Endothelial cell of umbilical vein (primary cell): ENCODE data around the gene TSEN2. TPM values are rescaled to one million over a fixed set of nuclear protein-coding genes. Genes with fewer than 3 reads are reported as not detected.

Source experiments
- BruUV-seq: library from RNA; stranded (reverse); fragments of 400-500 nt; replicated peaks from 2 replicates; lab custom pipeline; 2021; lab: Mats Ljungman, UMichigan
- CTCF ChIA-PET: fragments of 300-600, 350-600 bp; sonication (Branson Sonifier 250); formaldehyde crosslinking; loops from one replicate; lab custom pipeline; 2021; ENCODE audit warnings: antibody characterized with exemption, inconsistent platforms; lab: Charles Lee
- POLR2A ChIA-PET: fragments of 300-600, 350-600 bp; sonication (Branson Sonifier 250); formaldehyde crosslinking; loops from one replicate; lab custom pipeline; 2021; ENCODE audit warnings: antibody characterized with exemption, inconsistent platforms; lab: Charles Lee
- DNase-seq: peaks from one replicate; pipeline ENCODE4 v3.0.0-alpha.2; 2011; ENCODE audit warnings: low read depth, low spot score
- FAIRE-seq: peaks from 2 replicates; lab custom pipeline; 2011; peaks lifted over from hg19 to GRCh38; lab: Jason Lieb, UNC
- H2AFZ ChIP-seq: 2 replicates; pipeline ENCODE4 v1.6.0; 2012; ENCODE audit warnings: low read depth, low read length, control low read depth, inconsistent platforms
- H3K27ac ChIP-seq: 2 replicates; pipeline ENCODE4 v1.5.1; 2011; ENCODE audit warnings: low read depth, mild to moderate bottlenecking, control low read depth, low read length, moderate library complexity; ENCODE audit not compliant: insufficient read depth
- H3K27me3 ChIP-seq, 2 experiments: 2 replicates each; pipeline versions ENCODE4 v1.6.0 to v1.6.1; 2011; ENCODE audit warnings: low read length in 2 of 2, mixed read lengths in 1 of 2; ENCODE audit not compliant: control insufficient read depth in 2 of 2, insufficient read depth in 2 of 2
- H3K36me3 ChIP-seq, 2 experiments: 2 replicates in 1 of 2; 3 replicates in 1 of 2; pipeline ENCODE4 v1.5.1; 2011; ENCODE audit warnings: low read length in 2 of 2, mild to moderate bottlenecking in 1 of 2, moderate library complexity in 1 of 2; ENCODE audit not compliant: control insufficient read depth in 2 of 2, insufficient read depth in 2 of 2; ENCODE audit errors: extremely low read depth in 1 of 2
- H3K4me1 ChIP-seq: 3 replicates; pipeline ENCODE4 v1.5.1; 2011; ENCODE audit warnings: mild to moderate bottlenecking, low read length; ENCODE audit not compliant: control insufficient read depth, insufficient read depth; ENCODE audit errors: extremely low read depth
- H3K4me2 ChIP-seq: 2 replicates; pipeline ENCODE4 v1.6.1; 2011; ENCODE audit warnings: low read length, control low read depth, mixed read lengths; ENCODE audit not compliant: insufficient read depth
- H3K4me3 ChIP-seq, 3 experiments: fragments of 200-600 bp in 1 of 3; sonication (generic), shearing (Covaris generic) in 1 of 3; replicated peaks in 1 of 3; 2 replicates each; pipeline ENCODE4 v1.5.1; 2011 to 2016; ENCODE audit warnings: control low read depth in 3 of 3, low read length in 3 of 3, mild to moderate bottlenecking in 2 of 3, inconsistent platforms in 1 of 3, low read depth in 1 of 3, moderate library complexity in 1 of 3; ENCODE audit not compliant: insufficient read depth in 1 of 3
- H3K79me2 ChIP-seq: 2 replicates; pipeline ENCODE4 v1.6.0; 2012; ENCODE audit warnings: low read length, inconsistent platforms; ENCODE audit not compliant: control insufficient read depth, insufficient read depth
- H3K9ac ChIP-seq: replicated peaks from 2 replicates; pipeline ENCODE3; 2011; ENCODE audit warnings: low read length, control low read depth; ENCODE audit not compliant: insufficient read depth; ENCODE audit errors: extremely low read depth
- H3K9me1 ChIP-seq: replicated peaks from 3 replicates; pipeline ENCODE4 v1.6.0; 2011; ENCODE audit warnings: mild to moderate bottlenecking, low read length; ENCODE audit not compliant: control insufficient read depth, insufficient read depth; ENCODE audit errors: extremely low read depth
- H3K9me3 ChIP-seq: replicated peaks from 2 replicates; pipeline ENCODE4 v1.5.1; 2012; ENCODE audit warnings: low read length, inconsistent platforms; ENCODE audit not compliant: control insufficient read depth, insufficient read depth
- H4K20me1 ChIP-seq: replicated peaks from 2 replicates; pipeline ENCODE3; 2011; ENCODE audit warnings: mild to moderate bottlenecking, low read length; ENCODE audit not compliant: control insufficient read depth, insufficient read depth; ENCODE audit errors: extremely low read depth
- EZH2 ChIP-seq: IDR thresholded peaks from 2 replicates; pipeline ENCODE4 v1.6.1; 2012; ENCODE audit warnings: borderline replicate concordance, low read depth, mild to moderate bottlenecking, moderate library complexity, low read length, inconsistent platforms; ENCODE audit not compliant: severe bottlenecking
- FOS ChIP-seq: IDR thresholded peaks from 2 replicates; pipeline ENCODE4 v1.6.1; 2011; ENCODE audit warnings: mild to moderate bottlenecking, low read length, moderate library complexity, borderline replicate concordance; ENCODE audit not compliant: insufficient read depth
- GATA2 ChIP-seq: IDR thresholded peaks from 2 replicates; pipeline ENCODE4 v1.7.0; 2011; ENCODE audit warnings: low read depth, mild to moderate bottlenecking, moderate library complexity, mixed read lengths, low read length; ENCODE audit not compliant: insufficient read length, insufficient read depth
- JUN ChIP-seq: IDR thresholded peaks from 2 replicates; pipeline ENCODE4 v1.6.1; 2011; ENCODE audit warnings: borderline replicate concordance, low read depth; ENCODE audit not compliant: insufficient read length, insufficient read depth
- MYC ChIP-seq: IDR thresholded peaks from one replicate; pipeline ENCODE4 v1.6.1; 2011; ENCODE audit warnings: mild to moderate bottlenecking, low read depth, low read length
- POLR2A ChIP-seq: IDR thresholded peaks from 2 replicates; pipeline ENCODE4 v1.6.1; 2012; ENCODE audit warnings: low read depth, mild to moderate bottlenecking, control low read depth, low read length
- POLR2AphosphoS5 ChIP-seq: IDR thresholded peaks from 2 replicates; pipeline ENCODE4 v1.6.1; 2012; ENCODE audit warnings: low read depth, mild to moderate bottlenecking, control low read depth, low read length, moderate library complexity; ENCODE audit not compliant: insufficient read depth
- dilution Hi-C: fragments of 300-500 bp; cut with MboI; formaldehyde crosslinking; loops from one replicate; pipeline ENCODE4 v1.15.0; 2019; ENCODE audit warnings: low sequenced_read_pairs; ENCODE audit not compliant: extremely low pct_ligation_motif_present
- intact Hi-C: fragments of 100-400 bp; cut with micrococcal nuclease; formaldehyde crosslinking; loops from one replicate; pipeline ENCODE4 v1.10.0; 2022
- polyA plus RNA-seq, 4 experiments: library from polyadenylated mRNA; depleted of rRNA in 3 of 4; stranded (reverse) in 3 of 4; unstranded in 1 of 4; fragments of >200 nt; gene quantifications; 2 replicates each; pipeline versions ENCODE4 v1.2.1 to v1.2.3, GENCODE V29; 2011 to 2012; ENCODE audit warnings: missing spikeins in 1 of 4
- total RNA-seq: library from RNA; stranded (reverse); gene quantifications from 2 replicates; pipeline ENCODE4 v1.2.3, GENCODE V29; 2021
- TF ChIP-seq, protein P1 (sequence below): IDR thresholded peaks from 2 replicates; pipeline ENCODE4 v1.6.1; 2011; ENCODE audit not compliant: insufficient read depth, insufficient read length
- TF ChIP-seq, protein P2 (sequence below), 2 donors: IDR thresholded peaks; 1 replicate in 1 of 2; 2 replicates in 1 of 2; pipeline ENCODE4 v1.5.1; 2011; ENCODE audit warnings: low read length in 2 of 2, mild to moderate bottlenecking in 2 of 2, moderate library complexity in 2 of 2, control low read depth in 1 of 2, inconsistent platforms in 1 of 2, low read depth in 1 of 2; ENCODE audit not compliant: insufficient read depth in 1 of 2; ENCODE audit errors: extremely low read depth in 1 of 2

Gene TSEN2
- total and polyA plus RNA-seq, 2 donors (not counting 3 experiments of a cell fraction or from before 2014, with no cell fraction given), result 8.3 to 12.1 TPM

DNA sequence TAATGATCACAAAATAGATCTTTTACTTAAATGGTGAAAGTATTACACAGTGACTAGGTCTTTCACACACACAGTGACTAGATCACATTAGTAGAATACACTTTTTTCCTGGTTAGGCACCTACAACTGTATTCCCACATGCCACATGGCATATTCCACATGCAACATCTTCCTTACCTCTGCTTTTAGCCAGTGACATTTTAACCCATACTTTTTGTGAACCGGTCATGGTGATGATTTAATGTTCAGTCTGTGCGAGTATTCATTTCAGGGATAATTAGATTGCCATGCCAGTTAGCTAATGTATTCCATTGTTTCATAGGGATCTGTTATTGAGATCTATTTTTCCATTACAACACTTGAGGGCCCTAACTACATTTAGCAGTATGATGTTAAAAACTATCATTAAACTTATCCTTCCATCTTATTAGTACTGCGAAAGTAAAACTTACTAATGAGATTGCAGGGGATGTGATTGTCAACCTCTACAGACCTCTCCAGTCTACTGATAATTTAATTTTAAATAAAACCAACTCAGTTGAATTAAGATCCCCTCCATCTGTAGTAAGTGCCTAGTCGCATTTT lies 28.3 kb downstream of the TSEN2 start:
- H3K36me3 ChIP-seq, result no peaks in the 10 kb centered on the region
- no peaks in the 10 kb centered on the region for H3K79me2 ChIP-seq
- H3K4me1 ChIP-seq, result peaks cover 13% of the 10 kb centered on the region
- H3K9me1 ChIP-seq, result no peaks in the 10 kb centered on the region
- no peak overlapping the region for H3K27ac ChIP-seq
- no peak for FAIRE-seq
- H2AFZ ChIP-seq, result no peak overlapping the region
- H3K27me3 ChIP-seq, result no peaks in the 10 kb centered on the region
- intact Hi-C loops, result no loop called here
- no peaks in the 10 kb centered on the region for H4K20me1 ChIP-seq
- H3K9me3 ChIP-seq, result no peaks in the 10 kb centered on the region
- ChIA-PET POLR2A (no interaction called here), CTCF (interaction anchor here (1.0 kb wide), 1 partner anchor 24 kb away, joined by 3 read pairs; no protein-coding TSS in a partner anchor)
- BruUV-seq, result no TSS peak
- TF ChIP-seq POLR2A (no peak), GATA2 (no peak), JUN (no peak), FOS (no peak), EZH2 (no peak), MYC (no peak), POLR2AphosphoS5 (no peak)
- TF ChIP-seq, protein P1, sequence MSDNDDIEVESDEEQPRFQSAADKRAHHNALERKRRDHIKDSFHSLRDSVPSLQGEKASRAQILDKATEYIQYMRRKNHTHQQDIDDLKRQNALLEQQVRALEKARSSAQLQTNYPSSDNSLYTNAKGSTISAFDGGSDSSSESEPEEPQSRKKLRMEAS, result no peak
- TF ChIP-seq, protein P2, sequence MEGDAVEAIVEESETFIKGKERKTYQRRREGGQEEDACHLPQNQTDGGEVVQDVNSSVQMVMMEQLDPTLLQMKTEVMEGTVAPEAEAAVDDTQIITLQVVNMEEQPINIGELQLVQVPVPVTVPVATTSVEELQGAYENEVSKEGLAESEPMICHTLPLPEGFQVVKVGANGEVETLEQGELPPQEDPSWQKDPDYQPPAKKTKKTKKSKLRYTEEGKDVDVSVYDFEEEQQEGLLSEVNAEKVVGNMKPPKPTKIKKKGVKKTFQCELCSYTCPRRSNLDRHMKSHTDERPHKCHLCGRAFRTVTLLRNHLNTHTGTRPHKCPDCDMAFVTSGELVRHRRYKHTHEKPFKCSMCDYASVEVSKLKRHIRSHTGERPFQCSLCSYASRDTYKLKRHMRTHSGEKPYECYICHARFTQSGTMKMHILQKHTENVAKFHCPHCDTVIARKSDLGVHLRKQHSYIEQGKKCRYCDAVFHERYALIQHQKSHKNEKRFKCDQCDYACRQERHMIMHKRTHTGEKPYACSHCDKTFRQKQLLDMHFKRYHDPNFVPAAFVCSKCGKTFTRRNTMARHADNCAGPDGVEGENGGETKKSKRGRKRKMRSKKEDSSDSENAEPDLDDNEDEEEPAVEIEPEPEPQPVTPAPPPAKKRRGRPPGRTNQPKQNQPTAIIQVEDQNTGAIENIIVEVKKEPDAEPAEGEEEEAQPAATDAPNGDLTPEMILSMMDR (IDR thresholded peaks at IDR 0.05; ENCODE audit: extremely low read depth in 1 of 2, insufficient read depth in 1 of 2, low read depth in 1 of 2, low read length in 2 of 2), result no peak
- H3K4me3 ChIP-seq, result no peak overlapping the region
- no peak overlapping the region for H3K9ac ChIP-seq
- dilution Hi-C loops, result no loop called here
- no peak overlapping the region for H3K4me2 ChIP-seq
- DNase-seq, result no peak
